GM18909 (cell line): ENCODE data around the gene LYRM4.

Experiments used
- ATAC-seq: cut with Tn5 transposase; IDR thresholded peaks from one replicate; pipeline ENCODE4 v1.9.1; 2021; ENCODE audit warnings: mild to moderate bottlenecking; ENCODE audit not compliant: unreplicated experiment, poor library complexity

The LYRM4 gene

DNA sequence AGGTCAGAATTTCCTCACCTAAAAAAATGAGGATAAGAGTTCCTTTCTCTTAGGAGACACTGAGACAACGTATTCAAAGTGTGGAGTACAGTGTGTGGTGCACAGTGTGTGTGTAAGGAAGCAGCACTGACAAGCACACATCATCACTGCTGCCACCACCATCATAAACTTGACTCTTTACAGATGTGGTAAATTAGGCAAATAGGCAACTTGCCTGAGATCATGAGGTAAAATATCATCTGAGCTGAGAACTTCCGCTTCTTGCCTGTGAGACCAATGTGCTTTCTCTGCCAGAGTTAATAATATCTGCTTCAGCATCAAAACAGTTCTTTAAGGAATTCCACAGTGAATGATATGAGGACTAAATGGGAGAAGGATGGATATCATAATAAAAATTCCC lies 52.7 kb downstream of the LYRM4 start:
- ATAC-seq: no peak

DNA sequence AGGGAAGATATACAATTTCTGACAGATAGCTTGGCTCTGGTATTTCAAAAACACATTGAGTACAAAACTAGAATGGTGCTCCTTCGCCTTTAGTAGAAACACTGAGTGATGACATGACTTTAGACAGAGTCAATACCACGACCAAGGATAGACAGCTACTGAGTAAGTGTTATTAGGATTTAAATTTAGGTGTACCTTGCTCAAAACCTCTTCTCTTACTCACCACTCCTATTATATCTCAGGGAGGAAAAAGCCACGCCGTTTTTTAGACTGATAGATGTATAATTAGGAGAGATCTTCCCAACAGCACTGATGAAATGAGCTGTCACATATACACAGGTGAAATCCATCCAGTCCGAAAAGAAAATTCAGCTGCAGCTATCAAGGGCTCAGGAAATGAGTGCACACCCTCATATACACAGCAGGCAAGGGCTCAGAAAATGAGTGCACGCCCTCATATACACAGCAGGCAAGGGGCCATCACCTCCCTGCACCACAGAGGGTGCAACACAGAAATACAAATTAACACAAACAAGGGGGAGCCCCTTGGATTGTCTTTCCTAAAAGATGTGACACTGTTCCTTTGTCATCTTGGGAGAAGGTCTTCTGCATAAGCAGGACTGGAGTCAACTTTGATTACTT lies 53.7 kb downstream of the LYRM4 start:
- no peak for ATAC-seq

DNA sequence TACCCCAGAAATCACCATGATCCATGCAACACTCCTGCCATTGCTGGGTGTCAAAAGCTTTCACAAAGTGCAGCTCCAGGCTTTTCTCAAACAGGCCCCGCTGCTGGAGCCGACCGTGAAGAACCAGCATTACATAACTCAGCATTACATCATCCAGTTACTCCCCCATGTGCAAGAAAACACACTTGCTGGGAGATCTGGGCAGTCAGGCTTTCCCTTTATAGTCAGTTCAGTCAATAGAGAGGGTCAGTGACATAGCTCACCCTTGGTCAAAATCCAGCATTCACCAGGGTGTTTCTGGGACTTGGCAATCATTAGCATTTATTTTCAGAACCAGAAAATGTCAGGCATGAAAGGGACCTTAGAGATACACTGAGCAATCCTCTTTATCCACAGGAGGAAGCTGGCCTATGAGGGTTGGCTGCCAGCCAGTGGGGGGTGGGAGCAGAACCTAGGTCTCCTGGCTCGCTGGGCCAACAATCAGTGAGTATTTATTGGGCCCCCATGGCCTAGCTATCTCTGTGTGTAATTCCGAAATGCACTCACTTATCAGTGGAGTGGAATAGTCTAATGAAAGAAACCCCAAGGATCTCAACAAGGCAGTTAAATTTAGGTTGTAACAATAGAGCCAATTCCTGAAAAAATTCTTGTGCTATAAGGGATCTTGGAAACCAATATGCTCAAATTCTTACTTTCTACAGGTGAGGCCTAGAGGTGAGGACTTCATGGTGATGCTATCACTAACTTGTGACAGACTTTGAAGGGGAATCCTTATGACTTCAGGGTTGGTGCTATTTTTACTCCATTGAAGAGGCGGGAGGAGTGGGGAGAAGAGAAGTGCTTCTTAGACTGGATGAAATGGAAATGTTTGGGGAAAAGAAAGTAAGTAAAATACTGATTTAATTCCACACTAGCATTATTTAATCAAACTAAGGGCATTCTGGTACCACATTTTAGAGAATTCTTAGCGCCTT lies 54.6 kb downstream of the LYRM4 start:
- ATAC-seq: no peak

DNA sequence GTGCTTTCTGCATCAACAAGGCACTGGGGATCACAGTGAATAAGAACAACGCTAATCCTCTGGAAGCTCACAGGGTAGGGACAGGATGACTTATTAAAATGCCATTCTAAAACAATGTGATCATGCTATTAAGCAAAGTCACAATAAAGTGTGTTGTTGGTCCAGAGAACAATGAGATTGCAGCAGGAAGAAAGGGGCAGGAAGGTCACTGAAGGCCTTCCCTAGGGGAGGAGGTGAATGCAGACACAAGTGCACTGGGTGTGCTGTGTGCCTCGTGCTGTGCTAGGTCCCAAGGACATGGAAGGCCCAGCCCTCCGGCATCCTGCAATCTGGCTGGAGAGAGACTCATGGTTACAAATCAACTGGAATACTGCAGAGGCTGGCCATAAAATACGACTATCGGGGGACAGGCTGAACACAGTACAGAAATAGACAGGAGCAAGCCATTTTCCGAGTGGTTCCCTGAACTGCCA lies 55.7 kb downstream of the LYRM4 start:
- ATAC-seq: no peak

DNA sequence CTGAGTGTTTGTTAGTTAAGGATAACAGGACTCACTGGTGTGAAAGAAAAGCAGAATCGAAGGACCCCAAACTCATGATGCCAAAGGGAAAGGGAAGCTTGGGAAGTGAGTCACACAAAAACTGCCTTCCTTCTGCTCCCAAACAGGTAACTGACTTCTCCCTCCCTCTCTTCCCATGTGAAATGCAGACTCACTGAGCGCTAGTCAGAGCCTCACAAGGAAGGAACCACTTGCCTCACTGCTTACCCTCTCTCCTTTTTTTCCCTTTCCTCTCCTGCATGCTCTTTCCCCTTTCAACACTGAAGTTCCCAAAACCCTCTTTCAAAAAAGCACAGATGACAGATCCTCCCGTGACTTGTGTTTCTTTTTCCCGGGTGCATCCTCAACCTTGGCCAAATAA lies 56.4 kb downstream of the LYRM4 start:
- no peak for ATAC-seq

DNA sequence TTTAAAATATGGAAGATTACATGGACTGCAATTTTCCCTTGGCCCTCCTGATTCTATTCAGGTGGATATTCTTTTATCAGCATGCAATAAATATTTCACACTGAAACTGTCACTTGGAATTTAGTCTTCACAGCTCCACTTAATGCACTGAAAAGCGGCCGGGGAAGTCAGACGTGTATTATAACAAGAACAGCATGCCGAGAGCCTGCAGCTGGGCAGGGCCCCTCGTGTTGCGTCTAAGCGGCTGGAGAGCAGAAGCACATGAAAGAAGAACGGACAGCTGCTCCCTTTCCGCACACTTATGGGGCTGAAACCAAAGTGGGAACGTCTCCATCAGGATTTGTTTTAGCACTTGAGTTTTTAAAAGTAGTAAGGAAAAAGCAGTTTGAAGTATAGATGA lies 57.2 kb downstream of the LYRM4 start:
- no peak for ATAC-seq

DNA sequence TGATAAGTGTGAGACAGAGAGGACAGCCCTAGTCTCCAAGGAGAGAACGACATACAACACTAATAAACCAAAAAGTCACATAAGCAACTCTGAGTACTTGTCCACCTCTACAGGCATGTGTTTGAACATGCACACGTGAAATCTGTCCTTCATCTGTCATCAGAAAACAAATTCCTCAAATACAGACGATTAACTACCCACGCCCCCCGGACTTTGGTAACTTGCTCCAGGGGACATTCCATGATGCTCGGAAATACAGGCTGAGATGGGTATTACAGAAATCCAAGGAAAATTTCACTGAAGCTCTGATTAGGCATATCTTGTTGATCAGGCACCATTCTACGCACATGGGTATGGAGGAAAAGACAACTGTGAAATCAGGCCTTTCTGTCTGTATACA lies 57.8 kb downstream of the LYRM4 start:
- no peak for ATAC-seq

DNA sequence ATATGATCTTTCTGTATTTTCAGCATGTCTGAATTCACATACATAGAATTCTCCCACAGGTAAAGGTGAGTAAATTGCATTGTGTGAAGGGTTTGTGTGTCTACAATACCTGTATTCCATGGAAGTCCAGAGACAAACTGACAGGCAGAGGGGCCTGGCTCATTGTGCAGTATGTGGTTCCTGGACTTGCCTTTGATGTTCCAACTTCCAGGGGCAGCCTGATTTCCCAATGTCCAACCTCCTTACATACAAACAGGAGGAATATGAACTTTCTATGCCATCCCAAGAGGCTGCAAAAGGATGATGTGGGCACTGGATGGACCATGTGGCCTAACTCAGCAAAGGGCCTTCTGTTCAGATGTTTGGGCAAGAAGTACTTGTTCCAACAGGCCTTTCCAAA lies 58.5 kb downstream of the LYRM4 start:
- ATAC-seq: no peak

DNA sequence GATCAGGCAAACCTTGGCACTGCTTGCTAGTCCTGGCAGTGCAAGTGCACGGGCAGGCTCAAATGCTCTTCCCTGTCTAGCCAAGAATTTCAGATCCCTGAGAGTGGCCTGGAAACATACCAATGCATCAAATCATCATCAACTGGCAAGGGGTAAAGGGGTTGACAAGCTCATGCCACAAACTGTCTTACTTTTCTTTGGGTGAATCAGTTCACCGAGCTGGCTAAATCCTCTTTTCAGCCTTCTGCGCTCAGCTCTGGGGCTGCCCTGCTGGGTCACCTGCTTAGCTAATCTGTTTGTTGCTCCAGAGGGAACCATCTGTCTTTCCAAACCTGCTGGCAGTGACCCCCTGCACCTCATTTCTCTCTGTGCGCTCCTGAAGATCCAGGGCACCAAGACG lies 59.5 kb downstream of the LYRM4 start:
- no peak for ATAC-seq

DNA sequence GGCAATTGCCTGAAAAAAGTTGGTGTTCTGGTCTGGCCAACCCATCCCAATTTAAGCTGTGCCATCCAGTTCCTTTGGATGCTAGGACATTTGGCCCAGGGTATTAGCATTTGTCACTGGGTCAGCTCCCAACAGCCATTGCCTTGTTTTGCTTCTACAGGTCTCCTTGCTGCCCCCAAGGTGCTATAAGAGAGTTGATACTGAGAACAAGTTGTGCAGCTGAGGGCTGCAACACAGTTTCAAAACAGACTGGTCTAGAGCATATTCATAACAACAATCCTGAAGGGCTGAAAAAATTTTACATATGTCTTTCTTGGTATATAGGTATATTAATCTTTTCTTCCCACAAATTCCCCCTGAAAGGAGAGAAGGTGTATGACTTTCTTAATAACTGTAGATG lies 61.0 kb downstream of the LYRM4 start:
- no peak for ATAC-seq

DNA sequence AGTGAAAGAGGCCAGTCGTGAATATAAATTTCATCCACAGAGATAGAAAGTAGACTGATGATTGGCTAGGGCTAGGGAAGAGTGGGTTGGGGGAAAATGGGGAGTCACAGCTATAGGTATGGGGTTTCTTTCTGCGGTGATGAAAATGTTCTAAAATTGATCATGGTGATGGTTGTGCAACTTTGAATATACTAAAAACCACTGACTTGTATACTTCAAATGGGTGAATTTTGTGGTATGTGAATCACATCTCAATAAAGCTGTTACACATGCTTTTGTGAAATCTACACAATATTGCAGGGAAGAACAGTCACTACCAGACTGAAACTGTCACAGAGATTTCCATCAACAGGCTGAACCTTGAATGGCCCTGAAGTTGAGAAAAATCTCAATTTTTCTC lies 61.5 kb downstream of the LYRM4 start:
- no peak for ATAC-seq

DNA sequence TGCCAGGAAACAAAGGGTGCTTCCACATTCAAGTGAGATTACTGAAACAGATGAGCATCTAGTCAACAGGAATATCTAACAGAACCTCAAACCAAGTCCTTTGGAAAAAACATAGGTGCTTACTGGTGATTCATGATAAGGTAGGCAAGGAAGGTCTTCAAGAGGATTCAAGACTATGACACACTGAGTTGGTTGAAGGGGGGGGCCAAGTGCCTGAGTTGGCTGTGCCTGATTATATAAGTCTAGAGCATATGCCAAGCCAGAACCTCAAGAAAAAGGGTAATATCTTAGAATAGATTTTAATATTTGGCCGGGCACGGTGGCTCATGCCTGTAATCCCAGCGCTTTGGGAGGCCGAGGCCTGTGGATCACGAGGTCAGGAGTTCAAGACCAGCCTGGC lies 63.7 kb downstream of the LYRM4 start:
- no peak for ATAC-seq

DNA sequence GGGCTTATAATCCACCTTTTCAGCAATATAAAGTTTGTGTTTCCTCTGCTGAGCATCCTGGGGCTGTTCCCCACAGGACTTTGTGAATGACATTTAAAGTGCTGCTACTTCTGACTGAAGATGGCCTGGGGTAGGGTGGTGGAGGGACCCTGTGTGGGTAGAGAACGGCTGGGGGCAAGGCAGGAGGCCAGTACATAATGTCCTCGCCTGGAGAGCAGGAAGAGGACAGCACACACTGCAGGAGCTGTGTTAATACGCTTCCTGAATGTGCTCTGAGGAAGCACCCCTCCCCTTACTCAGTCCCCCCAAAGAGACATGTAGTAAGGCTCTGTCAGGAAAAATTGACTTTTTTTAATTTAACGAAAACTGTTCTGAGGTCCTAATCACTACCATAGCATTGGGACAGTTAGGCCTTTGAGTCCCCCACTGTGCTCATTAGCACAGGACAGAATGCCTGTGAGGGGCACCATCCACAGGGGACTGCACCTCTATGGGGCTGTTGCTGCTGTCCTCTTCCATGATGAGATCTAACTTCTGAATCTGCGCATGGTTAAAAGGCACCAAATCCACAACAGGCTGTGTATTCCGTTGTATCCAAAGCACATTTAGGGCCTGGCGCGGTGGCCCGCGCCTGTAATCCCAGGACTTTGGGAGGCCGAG lies 68.5 kb downstream of the LYRM4 start:
- no peak for ATAC-seq

DNA sequence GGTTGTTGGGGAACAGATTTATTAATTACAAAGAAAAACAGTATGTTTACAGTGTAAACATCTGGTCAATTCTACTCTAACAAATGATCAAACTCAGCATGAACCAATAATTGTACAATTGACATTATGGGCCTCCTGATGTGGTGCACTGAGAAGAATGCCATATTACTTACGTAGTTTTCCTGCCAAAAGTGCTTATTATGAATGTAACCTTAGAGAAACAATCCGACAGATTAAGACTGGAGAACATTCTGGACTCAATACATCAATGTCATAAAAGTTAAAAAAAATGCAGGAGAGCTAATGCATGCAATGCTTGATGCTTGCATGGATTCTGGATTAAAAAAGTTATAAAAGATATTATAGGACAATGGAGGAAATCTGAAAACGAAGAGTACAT lies 69.0 kb downstream of the LYRM4 start:
- ATAC-seq: no peak

DNA sequence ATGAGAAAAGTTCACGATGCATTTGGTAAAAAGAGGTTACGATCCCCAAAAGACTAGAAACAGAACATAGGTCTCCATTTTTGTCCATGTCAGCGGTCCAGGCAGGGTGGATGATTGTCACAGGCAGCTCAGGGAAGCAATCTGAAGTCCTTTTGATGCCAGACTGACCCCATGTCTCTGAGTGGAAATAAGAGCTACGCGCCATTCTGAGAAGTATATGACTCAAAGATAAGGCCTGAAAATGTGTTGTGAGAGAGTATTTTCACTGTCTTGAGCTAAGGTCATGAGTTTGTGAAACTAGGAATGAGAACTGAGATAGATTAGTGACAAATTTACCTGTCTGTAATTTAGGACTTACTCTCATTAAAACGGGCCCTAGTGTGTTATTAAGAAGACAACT lies 69.5 kb downstream of the LYRM4 start:
- peak; percentile 68 for ATAC-seq

DNA sequence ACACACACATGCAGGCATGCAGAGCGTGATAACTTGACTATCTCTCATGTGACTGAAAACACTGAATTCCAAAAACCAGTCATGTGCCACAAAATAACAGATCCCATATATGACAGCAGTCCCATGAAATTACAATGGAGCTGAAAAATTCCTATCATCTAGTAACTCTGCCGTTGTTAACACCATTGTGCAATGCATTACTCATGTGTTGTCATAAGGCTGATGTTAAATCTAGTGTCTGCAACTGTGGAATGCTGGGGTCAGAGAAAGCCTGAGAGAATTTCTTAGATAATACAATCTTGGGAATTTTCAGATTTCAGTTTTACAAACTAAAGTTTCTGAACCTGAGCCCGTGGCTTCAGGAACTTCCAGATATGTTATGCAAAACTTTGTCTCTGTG lies 70.2 kb downstream of the LYRM4 start:
- ATAC-seq: no peak

DNA sequence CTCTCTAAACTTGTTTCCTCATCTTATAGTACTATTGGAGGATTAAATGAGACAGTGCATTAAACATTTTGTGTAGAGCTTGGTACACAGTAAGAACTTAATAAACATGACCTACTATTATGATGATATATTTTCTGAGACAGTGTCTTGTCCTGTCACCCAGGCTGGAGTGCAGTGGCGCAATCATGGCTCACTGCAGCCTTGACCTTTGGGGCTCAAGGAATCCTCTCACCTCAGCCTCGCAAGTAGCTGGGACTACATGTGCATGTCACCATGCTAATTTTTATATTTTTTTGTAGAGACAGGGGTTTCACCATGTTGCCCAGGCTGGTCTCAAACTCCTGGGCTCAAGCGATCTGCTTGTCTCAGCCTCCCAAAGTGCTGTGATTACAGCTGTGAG lies 72.1 kb downstream of the LYRM4 start:
- ATAC-seq: no peak

DNA sequence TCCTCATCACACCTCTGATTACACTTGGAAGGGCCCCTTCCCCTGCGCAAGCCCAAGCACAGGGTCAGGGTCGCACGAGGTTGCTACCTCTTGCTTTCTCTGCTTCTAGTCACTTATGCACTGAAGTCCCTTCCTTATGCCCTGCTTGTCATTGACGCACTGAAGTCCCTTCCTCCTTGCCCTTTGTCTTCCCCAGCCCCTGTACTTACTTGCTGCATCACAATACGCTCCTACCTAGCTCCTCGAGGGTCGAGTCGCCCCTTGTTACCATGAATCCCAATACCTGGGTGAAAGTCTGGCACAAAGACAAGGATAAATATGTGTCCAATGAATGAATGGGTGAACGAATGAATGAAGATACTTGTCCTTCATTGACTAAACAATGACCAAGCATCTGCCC lies 75.9 kb downstream of the LYRM4 start:
- ATAC-seq: no peak

DNA sequence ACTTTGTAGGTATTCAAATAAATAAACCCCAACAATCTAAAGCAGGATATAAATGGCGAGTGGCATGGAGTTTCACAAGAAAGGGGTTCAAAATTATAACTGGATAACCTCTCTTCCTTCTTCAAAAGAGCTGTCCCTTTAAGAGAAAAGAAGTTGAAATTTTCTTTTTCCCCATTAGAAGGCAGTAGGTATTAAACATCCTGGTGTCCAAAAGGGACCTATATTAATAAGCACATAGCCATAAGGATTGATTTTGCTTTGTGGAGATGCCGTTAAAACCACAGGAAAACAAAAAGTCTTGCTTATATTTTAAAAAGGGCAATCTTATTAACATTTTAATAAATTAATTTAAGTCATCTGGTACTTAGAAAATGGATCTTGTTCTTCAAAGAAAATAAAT lies 76.5 kb downstream of the LYRM4 start:
- ATAC-seq: no peak

DNA sequence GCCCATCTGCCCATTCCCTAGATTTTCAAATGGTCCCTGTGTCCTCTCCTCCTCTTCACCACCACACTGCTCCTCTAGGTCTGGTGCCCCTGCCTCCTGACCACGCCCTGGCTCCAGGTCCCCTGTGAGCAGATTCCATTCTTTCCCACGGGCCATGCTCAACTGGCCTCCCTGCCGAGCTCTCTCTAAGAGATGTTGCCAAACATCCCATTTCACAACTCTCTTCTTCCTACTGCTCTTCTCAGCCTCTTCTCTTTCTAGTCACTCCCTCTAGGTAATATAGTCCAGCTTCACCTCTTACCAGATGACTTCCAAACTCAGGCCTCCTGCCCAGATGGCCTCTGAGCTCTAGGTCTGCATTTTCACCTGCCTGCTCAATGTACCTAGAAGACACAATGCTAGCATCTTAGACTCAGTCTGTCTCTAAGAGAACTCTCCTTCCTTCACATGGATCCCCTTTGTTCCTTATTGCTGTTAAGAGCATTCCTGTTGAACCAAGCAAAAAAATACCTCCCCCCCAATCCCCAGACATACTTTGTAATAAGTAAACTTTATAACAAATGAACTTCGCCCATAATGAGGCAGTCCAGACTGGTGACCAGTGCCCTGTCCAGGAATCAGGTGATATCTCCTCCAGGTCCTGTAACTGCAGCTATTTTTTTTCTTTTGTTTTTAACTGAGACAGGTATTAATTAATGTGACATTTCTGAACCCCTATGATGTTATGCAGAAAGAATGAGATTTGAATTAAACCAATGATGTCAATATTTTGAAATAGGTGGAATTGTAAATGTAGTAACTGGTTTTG lies 79.0 kb downstream of the LYRM4 start:
- ATAC-seq: no peak
